HepG2 (cell line): ENCODE results near the gene SIVA1. TPM values are rescaled to one million over a fixed set of nuclear protein-coding genes. Genes with fewer than 3 reads are reported as not detected.

Source experiments
- CBX1 ChIP-seq: IDR thresholded peaks from one replicate; pipeline ENCODE4 v1.6.1; 2016; ENCODE audit warnings: antibody characterized with exemption, low read depth
- GFI1 ChIP-seq: sonication (generic); formaldehyde crosslinking; IDR thresholded peaks from 2 replicates; pipeline ENCODE4 v1.5.0; 2020; ENCODE audit warnings: missing genetic modification reagents, mild to moderate bottlenecking, borderline replicate concordance
- KDM4B ChIP-seq: sonication (generic); formaldehyde crosslinking; IDR thresholded peaks from 2 replicates; pipeline ENCODE4 v1.4.0; 2020; ENCODE audit warnings: missing genetic modification reagents
- MAZ ChIP-seq, 2 experiments: sonication (generic) in 1 of 2; formaldehyde crosslinking in 1 of 2; IDR thresholded peaks; 2 replicates each; pipeline versions ENCODE4 v1.5.0 to v1.6.1; 2012 to 2020; ENCODE audit warnings: low read depth in 2 of 2, mild to moderate bottlenecking in 2 of 2, borderline replicate concordance in 1 of 2, improper control_type of control experiment in 1 of 2, low read length in 1 of 2, missing genetic modification reagents in 1 of 2, moderate library complexity in 1 of 2
- NFATC3 ChIP-seq: sonication (generic); formaldehyde crosslinking; IDR thresholded peaks from 2 replicates; pipeline ENCODE4 v1.5.1; 2020; ENCODE audit warnings: mild to moderate bottlenecking, missing genetic modification reagents
- PAWR ChIP-seq: sonication (generic); formaldehyde crosslinking; IDR thresholded peaks from 2 replicates; pipeline ENCODE4 v1.4.0; 2020; ENCODE audit warnings: missing genetic modification reagents, mild to moderate bottlenecking, borderline replicate concordance
- ZNF383 ChIP-seq: sonication (generic); formaldehyde crosslinking; IDR thresholded peaks from 2 replicates; pipeline ENCODE4 v1.4.0; 2020; ENCODE audit warnings: missing genetic modification reagents, mild to moderate bottlenecking, borderline replicate concordance
- ZNF430 ChIP-seq: sonication (generic); formaldehyde crosslinking; IDR thresholded peaks from 2 replicates; pipeline ENCODE4 v1.9.0; 2021; ENCODE audit warnings: mild to moderate bottlenecking, missing genetic modification reagents
- ZNF543 ChIP-seq: sonication (generic); formaldehyde crosslinking; IDR thresholded peaks from 2 replicates; pipeline ENCODE4 v1.4.0; 2020; ENCODE audit warnings: mild to moderate bottlenecking, missing genetic modification reagents
- ZNF644 ChIP-seq: IDR thresholded peaks from 2 replicates; pipeline ENCODE4 v1.6.1; 2016; ENCODE audit warnings: low read depth
- ZNF713 ChIP-seq: sonication (generic); formaldehyde crosslinking; IDR thresholded peaks from 2 replicates; pipeline ENCODE4 v1.4.0; 2020; ENCODE audit warnings: mild to moderate bottlenecking, missing genetic modification reagents
- ZZZ3 ChIP-seq: sonication (generic); formaldehyde crosslinking; IDR thresholded peaks from 2 replicates; pipeline ENCODE4 v1.4.0; 2020; ENCODE audit warnings: missing genetic modification reagents, mild to moderate bottlenecking, borderline replicate concordance
- polyA plus RNA-seq, 8 experiments: library from polyadenylated mRNA; depleted of rRNA in 3 of 8; stranded (reverse) in 7 of 8; unstranded in 1 of 8; fragments of >200 nt; fragmentation: Illumina TruSeq in 4 of 8; extraction: Trizol in 4 of 8; gene quantifications; 2 replicates each; pipeline versions ENCODE4 v1.2.1 to v1.2.3, GENCODE V29; 2011 to 2016; ENCODE audit warnings: low read depth in 4 of 8, missing spikeins in 1 of 8, mixed read lengths in 1 of 8; ENCODE audit not compliant: insufficient read depth in 1 of 8
- total RNA-seq, 5 experiments: library from RNA; depleted of rRNA; stranded (reverse); fragments of >200 nt; fragmentation: Illumina TruSeq; extraction: Trizol; gene quantifications; 2 replicates each; pipeline ENCODE4 v1.2.3, GENCODE V29; 2016; ENCODE audit warnings: low read depth in 1 of 5
- TF ChIP-seq, protein P1 (sequence below): sonication (generic); formaldehyde crosslinking; IDR thresholded peaks from one replicate; pipeline ENCODE4 v1.5.1; 2020; ENCODE audit warnings: mild to moderate bottlenecking, missing genetic modification reagents; ENCODE audit errors: not compliant biosample characterization
- TF ChIP-seq, protein P2 (sequence below): sonication (generic); formaldehyde crosslinking; IDR thresholded peaks from 2 replicates; pipeline ENCODE4 v1.4.0; 2020; ENCODE audit warnings: missing genetic modification reagents

SIVA1 gene
- total and polyA plus RNA-seq, 2 of the 13 experiments (the other 11 are each of a cell fraction or from before 2014, with no cell fraction given): 123 to 186 TPM

DNA sequence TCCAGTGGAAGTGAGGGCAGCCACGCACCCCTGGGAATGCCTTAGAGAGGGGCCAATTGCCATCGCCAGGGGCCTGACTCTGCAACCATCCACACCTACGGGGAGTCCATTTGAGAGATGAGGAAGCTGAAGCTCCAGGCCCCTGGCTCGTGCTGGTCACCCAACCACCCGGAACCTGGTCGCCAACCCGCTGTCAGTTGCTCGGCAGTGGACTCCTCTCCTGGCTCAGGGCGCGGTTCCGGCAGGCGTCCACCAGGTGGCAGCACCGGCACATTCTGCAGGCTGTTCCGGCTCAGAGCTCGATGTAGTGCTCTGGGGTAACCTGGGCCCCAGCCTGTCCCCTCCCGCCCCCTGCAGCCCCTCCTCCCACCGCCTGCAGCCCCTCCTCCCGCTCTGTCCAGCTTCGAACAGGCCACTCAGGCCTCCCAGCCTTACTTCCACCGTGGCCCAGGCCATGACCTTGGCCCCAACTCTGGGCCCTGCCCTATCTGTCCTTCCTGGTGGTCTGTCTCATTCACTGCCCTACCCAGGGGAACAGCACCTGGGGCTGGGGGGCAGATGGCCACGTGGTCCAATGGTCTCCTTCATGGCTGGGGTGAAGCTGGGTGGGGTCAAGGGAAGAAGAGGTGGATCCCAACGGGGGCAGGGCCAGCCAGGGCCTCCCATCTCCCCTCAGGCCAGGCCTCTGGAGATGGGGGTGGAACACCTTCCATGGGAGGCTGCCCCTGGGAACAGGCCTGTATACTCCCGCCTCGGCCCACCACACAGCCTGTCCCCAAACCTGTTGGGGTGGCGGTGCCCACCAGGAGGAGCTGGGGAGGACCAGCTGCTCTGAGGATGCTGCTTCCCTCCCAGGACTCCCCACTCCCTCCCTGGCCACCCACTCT lies 15.7 kb downstream of the SIVA1 start (continued):
- TF ChIP-seq CBX1: no peak
- TF ChIP-seq PAWR (CRISPR knock-in tag): no peak
- no peak for TF ChIP-seq ZNF713 (CRISPR knock-in tag)
- TF ChIP-seq, protein P1, sequence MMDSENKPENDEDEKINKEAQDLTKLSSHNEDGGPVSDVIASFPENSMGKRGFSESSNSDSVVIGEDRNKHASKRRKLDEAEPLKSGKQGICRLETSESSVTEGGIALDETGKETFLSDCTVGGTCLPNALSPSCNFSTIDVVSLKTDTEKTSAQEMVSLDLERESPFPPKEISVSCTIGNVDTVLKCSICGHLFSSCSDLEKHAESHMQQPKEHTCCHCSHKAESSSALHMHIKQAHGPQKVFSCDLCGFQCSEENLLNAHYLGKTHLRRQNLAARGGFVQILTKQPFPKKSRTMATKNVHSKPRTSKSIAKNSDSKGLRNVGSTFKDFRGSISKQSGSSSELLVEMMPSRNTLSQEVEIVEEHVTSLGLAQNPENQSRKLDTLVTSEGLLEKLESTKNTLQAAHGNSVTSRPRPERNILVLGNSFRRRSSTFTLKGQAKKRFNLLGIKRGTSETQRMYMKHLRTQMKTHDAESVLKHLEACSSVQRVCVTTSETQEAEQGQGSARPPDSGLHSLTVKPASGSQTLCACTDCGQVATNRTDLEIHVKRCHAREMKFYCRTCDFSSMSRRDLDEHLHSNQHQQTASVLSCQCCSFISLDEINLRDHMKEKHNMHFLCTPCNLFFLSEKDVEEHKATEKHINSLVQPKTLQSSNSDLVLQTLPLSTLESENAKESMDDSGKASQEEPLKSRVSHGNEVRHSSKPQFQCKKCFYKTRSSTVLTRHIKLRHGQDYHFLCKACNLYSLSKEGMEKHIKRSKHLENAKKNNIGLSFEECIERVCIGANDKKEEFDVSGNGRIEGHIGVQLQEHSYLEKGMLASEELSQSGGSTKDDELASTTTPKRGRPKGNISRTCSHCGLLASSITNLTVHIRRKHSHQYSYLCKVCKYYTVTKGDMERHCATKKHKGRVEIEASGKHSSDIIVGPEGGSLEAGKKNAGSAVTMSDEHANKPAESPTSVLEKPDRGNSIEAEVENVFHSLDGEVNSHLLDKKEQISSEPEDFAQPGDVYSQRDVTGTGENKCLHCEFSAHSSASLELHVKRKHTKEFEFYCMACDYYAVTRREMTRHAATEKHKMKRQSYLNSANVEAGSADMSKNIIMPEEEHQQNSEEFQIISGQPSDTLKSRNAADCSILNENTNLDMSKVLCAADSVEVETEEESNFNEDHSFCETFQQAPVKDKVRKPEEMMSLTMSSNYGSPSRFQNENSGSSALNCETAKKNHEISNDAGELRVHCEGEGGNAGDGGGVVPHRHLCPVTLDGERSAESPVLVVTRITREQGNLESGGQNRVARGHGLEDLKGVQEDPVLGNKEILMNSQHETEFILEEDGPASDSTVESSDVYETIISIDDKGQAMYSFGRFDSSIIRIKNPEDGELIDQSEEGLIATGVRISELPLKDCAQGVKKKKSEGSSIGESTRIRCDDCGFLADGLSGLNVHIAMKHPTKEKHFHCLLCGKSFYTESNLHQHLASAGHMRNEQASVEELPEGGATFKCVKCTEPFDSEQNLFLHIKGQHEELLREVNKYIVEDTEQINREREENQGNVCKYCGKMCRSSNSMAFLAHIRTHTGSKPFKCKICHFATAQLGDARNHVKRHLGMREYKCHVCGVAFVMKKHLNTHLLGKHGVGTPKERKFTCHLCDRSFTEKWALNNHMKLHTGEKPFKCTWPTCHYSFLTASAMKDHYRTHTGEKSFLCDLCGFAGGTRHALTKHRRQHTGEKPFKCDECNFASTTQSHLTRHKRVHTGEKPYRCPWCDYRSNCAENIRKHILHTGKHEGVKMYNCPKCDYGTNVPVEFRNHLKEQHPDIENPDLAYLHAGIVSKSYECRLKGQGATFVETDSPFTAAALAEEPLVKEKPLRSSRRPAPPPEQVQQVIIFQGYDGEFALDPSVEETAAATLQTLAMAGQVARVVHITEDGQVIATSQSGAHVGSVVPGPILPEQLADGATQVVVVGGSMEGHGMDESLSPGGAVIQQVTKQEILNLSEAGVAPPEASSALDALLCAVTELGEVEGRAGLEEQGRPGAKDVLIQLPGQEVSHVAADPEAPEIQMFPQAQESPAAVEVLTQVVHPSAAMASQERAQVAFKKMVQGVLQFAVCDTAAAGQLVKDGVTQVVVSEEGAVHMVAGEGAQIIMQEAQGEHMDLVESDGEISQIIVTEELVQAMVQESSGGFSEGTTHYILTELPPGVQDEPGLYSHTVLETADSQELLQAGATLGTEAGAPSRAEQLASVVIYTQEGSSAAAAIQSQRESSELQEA (CRISPR knock-in tag): no peak
- TF ChIP-seq GFI1 (CRISPR knock-in tag): no peak
- TF ChIP-seq MAZ (IDR thresholded peaks at IDR 0.05; ENCODE audit: borderline replicate concordance, low read depth, low read length): peak; percentile 33; the same call in 1 of the 2 replicates
- TF ChIP-seq MAZ (CRISPR knock-in tag; IDR thresholded peaks at IDR 0.05; ENCODE audit: low read depth): peak; percentile 75
- no peak for TF ChIP-seq ZNF543
- TF ChIP-seq ZNF644 (CRISPR knock-in tag): no peak
- TF ChIP-seq ZZZ3 (CRISPR knock-in tag): no peak; the same call in 1 of the 2 replicates
- TF ChIP-seq NFATC3 (CRISPR knock-in tag): no peak; the same call in 1 of the 2 replicates
- no peak for TF ChIP-seq ZNF383 (CRISPR knock-in tag)
- peak; percentile 33; the same call in 1 of the 2 replicates for TF ChIP-seq ZNF430 (CRISPR knock-in tag)
- TF ChIP-seq KDM4B (CRISPR knock-in tag): no peak
- TF ChIP-seq, protein P2, sequence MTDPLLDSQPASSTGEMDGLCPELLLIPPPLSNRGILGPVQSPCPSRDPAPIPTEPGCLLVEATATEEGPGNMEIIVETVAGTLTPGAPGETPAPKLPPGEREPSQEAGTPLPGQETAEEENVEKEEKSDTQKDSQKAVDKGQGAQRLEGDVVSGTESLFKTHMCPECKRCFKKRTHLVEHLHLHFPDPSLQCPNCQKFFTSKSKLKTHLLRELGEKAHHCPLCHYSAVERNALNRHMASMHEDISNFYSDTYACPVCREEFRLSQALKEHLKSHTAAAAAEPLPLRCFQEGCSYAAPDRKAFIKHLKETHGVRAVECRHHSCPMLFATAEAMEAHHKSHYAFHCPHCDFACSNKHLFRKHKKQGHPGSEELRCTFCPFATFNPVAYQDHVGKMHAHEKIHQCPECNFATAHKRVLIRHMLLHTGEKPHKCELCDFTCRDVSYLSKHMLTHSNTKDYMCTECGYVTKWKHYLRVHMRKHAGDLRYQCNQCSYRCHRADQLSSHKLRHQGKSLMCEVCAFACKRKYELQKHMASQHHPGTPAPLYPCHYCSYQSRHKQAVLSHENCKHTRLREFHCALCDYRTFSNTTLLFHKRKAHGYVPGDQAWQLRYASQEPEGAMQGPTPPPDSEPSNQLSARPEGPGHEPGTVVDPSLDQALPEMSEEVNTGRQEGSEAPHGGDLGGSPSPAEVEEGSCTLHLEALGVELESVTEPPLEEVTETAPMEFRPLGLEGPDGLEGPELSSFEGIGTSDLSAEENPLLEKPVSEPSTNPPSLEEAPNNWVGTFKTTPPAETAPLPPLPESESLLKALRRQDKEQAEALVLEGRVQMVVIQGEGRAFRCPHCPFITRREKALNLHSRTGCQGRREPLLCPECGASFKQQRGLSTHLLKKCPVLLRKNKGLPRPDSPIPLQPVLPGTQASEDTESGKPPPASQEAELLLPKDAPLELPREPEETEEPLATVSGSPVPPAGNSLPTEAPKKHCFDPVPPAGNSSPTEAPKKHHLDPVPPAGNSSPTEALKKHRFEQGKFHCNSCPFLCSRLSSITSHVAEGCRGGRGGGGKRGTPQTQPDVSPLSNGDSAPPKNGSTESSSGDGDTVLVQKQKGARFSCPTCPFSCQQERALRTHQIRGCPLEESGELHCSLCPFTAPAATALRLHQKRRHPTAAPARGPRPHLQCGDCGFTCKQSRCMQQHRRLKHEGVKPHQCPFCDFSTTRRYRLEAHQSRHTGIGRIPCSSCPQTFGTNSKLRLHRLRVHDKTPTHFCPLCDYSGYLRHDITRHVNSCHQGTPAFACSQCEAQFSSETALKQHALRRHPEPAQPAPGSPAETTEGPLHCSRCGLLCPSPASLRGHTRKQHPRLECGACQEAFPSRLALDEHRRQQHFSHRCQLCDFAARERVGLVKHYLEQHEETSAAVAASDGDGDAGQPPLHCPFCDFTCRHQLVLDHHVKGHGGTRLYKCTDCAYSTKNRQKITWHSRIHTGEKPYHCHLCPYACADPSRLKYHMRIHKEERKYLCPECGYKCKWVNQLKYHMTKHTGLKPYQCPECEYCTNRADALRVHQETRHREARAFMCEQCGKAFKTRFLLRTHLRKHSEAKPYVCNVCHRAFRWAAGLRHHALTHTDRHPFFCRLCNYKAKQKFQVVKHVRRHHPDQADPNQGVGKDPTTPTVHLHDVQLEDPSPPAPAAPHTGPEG (CRISPR knock-in tag): no peak
